ENCODE results near the gene RBMS3.
A peak's percentile ranks its signal among the peaks of the same experiment; 100 is the strongest.

The RBMS3 gene

GRCh38 chr3:29590461-29590860, 309.6 kb downstream of the RBMS3 start:
- no peak for DNase-seq

GRCh38 chr3:29591579-29591978, 310.7 kb downstream of the RBMS3 start:
- no peak for DNase-seq

- no peak for DNase-seq
These were observed 312.9 kb downstream of the RBMS3 start for GRCh38 chr3:29593802-29594201.

- DNase-seq, result no peak
These were observed 313.4 kb downstream of the RBMS3 start for GRCh38 chr3:29594261-29594660.

- DNase-seq, result peak; percentile 13
These were observed 316.6 kb downstream of the RBMS3 start for GRCh38 chr3:29597376-29598008.

- DNase-seq, result no peak
These were observed 321.2 kb downstream of the RBMS3 start for GRCh38 chr3:29601861-29602585.

GRCh38 chr3:29605845-29606244, 325.0 kb downstream of the RBMS3 start:
- DNase-seq, result no peak

GRCh38 chr3:29606416-29606815, 325.5 kb downstream of the RBMS3 start:
- DNase-seq, result no peak

GRCh38 chr3:29608414-29609327, 327.8 kb downstream of the RBMS3 start:
- DNase-seq, result no peak

- no peak for DNase-seq
These were observed 328.5 kb downstream of the RBMS3 start for GRCh38 chr3:29609328-29609811.

GRCh38 chr3:29610781-29611180, 329.9 kb downstream of the RBMS3 start:
- no peak for DNase-seq

GRCh38 chr3:29611252-29611651, 330.4 kb downstream of the RBMS3 start:
- DNase-seq, result no peak

GRCh38 chr3:29612536-29612935, 331.7 kb downstream of the RBMS3 start:
- DNase-seq, result no peak

GRCh38 chr3:29614954-29615353, 334.1 kb downstream of the RBMS3 start:
- DNase-seq, result no peak

GRCh38 chr3:29618395-29619282, 337.8 kb downstream of the RBMS3 start:
- DNase-seq, result no peak

GRCh38 chr3:29619676-29620075, 338.8 kb downstream of the RBMS3 start:
- DNase-seq, result no peak

- DNase-seq, result no peak
These were observed 346.6 kb downstream of the RBMS3 start for GRCh38 chr3:29627136-29628117.

GRCh38 chr3:29628795-29629194, 347.9 kb downstream of the RBMS3 start:
- no peak for DNase-seq

- DNase-seq, result no peak
These were observed 355.0 kb downstream of the RBMS3 start for GRCh38 chr3:29635888-29636287.

- DNase-seq, result no peak
These were observed 356.2 kb downstream of the RBMS3 start for GRCh38 chr3:29637068-29637467.
